GM04503 (cell line): ENCODE data around the gene TMEM132D.

Experiments
- DNase-seq: peaks from one replicate; pipeline ENCODE4 v3.0.0-alpha.2; 2012; ENCODE audit warnings: low read depth

Gene TMEM132D

DNA sequence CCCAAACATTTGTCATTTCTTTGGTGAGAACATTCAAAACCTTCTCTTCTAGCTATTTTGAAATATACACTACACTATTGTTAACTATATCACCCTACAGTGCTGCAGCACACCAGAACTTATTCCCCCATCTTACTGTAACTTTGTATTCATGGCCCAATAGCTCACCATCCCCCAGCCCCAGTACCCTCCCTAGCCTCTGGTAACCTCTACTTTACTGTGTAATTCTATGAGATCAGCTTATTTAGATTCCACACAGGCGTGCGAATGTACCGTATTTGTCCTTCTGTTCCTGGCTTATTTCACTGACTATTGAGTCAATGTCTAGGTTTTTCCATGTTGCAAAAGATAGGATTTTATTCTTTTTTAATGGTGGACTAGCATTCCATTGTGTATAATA lies 469.0 kb downstream of the TMEM132D start:
- no peak for DNase-seq

DNA sequence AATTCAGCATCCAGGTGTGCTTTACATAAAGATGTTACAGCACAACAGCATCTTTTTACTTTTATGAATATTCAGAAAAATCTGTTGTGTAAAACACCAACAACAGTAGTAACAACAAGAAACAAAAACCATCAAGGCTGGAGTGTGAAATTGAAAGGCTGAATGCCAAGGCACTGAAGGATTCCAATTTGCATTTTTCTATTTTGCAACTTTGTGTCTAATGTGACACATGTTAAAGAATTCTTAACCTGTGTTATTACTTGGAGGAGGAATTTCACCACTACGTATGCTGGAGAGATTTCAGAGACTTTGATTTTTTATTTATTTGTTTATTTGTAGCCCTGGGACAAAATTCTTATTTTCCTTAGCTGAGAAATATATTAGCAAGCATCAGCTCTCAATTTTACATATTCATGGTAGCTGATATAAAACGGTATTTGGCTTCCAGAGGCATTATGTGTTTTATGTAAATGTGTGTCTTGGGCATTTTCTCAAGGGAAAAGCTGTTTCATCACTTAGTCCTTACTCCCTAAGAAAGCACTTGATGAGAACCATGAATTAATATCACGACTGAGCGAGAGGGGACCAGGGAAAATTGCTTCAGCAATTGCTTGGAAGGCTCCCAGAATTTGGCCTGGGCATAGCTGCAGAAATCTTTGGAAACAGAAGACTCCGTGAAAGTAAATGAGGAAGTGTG lies 475.4 kb downstream of the TMEM132D start:
- no peak for DNase-seq

DNA sequence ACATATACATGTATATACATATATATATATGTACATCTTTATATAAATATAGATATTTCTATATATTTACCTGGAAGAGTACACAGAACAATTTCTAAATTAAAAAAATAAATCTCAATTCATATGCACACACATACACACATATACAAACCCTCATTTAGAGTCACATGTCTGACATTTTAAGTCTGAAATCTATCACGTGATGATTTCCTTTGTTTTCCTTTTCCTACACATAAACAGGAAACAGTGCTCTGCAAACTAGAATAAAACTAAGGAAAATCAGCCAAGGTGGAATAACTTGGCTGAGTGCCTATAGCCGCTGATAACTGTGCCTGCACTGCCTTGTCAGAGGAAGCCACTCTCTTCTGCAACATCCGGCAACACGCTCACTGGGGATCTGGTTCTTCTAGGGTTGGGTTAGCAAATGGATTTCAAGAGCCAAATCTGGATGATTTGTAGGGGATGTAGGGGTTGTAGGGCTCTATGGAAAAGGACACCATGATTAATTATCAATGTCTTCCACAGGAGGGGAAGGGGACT lies 480.7 kb downstream of the TMEM132D start:
- DNase-seq = no peak

DNA sequence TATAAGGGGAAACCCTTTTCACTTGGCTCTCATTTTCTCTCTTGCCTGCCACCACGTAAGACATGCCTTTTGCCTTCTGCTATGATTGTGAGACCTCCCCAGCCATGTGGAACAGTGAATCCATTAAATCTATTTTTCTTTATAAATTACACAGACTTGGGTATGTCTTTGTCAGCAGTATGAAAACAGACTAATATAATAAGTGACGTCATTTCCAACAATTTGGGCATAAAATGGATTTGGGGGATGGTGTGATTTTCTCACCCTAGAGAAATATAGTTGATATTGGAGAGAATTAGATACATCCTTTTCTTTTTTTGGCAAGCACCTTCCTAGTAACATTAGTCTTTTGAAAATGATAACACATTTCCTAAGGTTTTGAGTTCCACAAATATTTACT lies 490.5 kb downstream of the TMEM132D start:
- DNase-seq = no peak

DNA sequence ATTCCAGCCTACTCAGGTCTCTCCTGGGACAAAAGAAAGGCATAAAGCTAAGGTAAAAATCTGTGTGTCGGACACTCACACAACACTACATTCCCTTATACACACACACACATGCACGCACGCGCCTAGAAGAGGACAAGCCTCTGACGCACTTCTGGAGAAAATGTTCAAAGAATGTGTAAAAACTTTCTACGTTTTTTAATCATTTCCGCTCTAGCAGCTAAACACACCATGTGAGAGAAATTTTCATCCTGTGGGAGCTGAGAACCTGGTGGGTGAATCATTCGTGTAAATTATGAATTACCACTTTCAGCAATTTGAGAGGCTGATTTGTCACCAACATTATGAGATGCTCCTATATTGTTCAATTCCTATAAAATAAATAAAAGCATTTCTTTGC lies 494.5 kb downstream of the TMEM132D start:
- DNase-seq = no peak

DNA sequence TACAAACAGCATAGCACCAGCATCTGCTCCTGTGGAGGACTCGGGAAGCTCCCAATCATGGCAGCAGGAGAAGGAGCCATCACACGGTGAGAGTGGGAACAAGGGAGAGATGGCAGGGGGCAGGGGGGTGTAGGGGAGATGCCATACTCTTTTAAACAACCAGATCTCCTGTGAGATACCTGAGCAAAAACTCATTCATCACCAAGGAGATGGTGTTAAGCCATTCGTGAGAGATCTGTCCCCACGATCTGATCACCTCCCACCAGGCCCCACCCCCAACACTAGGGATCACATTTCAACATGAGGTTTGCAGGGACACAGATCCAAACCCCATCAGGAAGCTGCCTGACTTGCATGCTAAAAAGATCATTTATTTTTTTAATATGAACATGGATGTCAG lies 499.3 kb downstream of the TMEM132D start:
- no peak for DNase-seq

DNA sequence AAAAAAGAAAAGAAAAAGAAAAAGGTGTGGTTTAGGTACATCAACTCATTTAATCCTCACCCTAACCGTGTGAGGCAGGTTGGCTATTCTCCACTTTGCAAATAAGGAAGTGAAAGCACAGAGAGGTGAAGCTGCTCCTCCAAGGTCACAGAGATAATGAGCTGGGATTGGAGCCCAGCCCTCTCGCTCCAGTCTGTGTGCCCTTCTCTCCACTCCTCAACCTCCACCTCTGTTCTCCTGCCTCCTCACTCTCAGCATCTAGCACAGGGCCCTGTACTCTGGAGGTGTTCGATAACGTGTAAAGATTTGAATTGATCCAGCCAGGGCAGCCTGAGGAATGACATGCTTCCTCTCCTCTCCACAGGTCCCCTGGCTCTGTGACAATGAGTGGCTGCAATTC lies 502.3 kb downstream of the TMEM132D start:
- no peak for DNase-seq

DNA sequence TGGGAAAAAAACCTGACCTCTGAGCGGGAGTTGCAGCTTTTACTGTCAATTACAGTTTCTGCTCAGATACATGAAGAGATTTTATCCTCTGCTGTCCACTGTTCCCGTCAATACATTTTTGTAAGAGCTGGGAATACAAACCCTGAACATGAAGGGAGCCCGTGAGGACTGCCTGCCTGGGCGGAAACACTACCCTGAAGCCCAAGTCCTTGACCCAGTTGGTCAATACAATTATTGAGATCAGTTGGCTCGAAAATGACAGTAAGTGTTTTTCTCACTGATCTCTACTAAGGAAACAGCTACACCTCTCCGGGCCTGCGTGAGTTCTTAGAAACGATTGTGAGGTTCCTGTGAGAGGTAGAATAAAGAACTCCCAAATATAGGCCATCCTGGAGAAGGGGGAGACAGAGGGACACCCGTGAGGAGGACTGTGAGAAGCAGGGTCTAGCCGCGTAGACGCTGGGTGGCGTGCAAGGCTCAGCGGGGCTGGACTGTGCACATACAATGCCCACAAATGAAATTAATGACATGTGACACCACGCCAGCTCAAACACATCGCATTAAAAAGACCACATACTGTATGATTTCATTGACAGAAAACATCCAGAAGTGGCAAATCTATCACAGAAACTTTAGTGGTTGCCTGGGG lies 509.5 kb downstream of the TMEM132D start:
- DNase-seq = no peak

DNA sequence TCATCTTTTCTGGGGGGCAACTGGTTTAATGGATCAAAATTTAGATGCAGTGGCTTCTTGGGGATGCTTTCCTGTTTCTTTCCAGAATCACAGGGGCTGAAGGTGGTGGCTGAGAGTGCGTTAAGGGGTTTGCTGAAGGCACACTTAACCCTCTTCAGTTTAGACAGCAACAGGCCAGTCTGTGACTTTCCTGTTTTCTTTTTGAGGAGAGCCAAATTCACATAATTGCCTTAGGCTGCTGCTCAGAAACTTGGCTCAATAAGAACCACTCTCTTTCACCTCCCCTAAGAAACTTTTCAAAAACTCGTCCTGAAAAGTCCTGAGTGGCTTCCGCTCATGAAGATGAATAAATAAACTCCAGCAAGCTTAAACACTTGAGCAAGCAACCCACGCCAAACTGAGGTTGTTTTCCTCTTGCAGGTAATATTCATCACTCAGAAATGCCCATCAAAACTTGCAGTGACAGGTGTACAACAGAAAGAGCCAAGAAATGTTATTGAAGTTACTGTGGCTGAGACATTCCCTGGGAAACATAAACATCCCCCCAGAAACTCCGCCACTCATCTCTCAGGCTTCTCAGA lies 510.4 kb downstream of the TMEM132D start:
- DNase-seq = no peak

DNA sequence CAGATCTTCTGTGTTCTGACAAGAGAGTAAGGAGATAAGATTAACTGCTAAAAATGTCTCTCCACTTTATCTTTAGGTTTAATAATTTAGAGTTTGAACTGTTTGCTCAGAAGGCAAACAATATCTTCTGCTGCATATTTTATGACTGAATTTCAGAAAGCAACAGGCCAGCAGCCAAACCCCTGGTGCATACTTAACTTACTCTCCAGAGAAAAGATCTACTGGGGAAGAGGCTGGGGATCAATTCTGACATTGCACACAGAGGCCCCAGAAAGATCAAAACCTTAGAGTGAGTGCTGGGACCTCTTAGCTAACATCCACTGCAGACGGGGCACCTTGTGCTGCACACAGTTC lies 518.2 kb downstream of the TMEM132D start:
- DNase-seq = no peak

DNA sequence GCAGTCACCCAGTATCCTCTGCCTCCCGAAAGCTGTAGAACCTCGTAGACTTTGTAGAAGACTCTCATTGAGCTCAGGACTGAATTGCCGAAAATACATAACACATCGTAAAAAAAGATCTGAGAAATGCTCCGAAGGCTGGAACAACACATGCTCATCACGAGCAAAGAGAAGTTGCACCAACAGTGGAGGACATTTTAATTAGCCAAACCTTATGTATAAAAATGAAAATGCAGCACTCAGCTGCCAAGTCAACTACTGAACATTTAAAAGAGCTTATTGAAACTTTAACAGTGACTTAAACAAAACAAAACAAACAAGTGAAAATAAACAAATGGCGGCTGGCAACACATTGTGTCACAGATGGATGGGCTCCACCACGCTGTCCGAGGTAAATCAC lies 519.9 kb downstream of the TMEM132D start:
- DNase-seq = no peak

DNA sequence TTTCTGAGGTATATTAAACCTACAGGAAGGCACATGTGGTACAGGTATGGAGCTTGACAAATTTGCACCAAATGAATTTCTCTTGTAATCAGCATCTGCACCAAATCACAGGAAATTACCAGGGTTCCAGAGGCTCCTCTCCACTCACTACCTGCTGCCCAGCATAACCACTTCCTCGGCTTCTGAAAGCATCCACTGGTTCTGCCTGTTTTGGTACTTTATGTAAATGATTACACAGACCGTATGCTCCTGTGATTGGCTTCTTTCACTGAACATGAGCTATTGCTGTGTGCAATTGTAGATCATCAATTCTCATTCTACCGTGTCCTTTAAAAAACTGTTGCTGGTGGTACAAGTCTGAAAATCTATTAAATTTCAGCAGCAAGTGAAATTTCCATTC lies 522.1 kb downstream of the TMEM132D start:
- no peak for DNase-seq

DNA sequence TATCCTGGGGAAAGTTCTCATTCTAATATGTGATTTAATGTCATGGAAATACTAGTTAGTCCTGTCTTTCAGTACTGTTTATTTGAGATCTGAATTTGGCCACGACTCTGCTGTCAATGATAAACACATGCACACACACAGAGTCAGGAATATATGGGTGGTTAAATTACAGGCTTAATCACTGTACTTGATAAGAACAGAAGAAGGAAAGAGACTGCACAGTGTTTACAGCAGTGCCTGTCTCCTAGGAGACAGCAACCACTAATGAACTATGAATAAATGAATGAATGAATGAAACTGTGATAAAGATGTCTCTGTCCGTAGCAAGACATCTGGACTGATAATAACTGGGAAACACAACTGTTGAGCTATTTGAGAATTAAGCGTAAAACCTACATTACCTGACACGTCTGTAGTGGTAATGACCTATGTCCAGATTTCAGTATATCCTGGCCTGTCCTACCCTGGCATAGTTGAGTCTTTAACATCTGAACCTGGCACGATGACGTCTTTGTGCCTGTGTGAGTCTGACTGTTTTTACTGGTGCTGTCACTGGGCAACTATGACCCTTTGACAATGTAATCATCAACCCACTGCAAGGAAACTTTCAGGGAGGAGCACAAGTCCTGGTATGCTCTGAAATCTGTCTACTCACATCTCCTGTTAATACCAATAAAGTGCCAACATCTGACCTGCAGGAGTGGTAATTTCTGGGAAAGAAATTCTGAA lies 524.6 kb downstream of the TMEM132D start:
- no peak for DNase-seq

DNA sequence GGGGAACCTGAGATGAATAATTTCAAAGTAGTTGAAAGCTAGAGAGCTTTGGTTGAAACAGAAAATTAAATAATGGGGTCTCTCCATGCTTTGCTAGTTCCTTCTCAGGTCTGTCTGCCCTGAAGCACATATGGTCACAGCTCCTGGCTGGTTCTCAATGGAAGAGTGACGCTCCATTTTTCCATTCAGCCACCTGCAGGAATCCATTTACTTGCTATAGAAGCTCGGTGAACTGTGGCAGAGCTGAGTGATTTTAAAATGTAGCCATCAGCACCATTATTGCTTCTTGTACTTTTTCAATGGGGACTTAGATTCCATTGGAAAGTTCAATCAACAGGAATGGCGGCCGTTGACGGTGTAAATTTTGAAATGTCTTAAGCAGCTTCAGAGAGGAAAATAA lies 525.3 kb downstream of the TMEM132D start:
- DNase-seq = no peak

DNA sequence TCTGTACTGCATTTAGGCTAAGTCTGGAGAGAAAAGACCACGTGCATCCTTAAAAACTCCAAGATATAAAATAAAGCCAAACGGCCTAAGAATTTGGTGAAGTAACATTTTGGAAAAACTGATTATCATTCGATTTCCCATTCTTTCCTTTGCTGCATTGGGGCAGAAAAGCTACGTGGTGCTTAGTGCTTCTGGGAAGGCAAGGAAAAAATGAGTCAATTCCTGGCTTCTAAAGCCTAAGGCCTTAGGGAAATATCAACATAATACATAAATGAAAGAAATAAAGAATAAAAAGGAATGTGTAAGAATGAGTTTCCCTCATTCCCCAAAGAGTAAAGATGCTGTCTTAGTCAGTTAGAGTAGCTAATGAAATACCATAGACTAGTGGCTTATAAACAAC lies 530.1 kb downstream of the TMEM132D start:
- no peak for DNase-seq

DNA sequence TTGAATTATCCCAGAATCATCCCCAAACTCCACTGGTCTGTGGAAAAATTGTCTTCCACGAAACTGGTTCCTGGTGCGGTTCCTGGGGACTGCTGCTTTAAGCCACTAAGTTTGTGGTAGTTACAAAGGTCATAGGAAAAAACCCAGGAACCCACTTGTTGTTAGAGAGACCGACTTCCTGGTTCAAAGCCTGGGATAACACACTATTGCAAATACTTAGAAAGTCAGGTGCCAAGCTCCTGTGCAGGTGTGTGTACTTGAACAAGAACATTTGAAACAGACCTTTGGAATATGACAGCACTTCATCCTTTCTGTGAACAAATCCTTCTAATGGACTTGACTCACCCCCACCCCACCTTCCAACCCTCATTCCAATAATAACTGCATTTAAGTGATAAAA lies 530.9 kb downstream of the TMEM132D start:
- DNase-seq = no peak

DNA sequence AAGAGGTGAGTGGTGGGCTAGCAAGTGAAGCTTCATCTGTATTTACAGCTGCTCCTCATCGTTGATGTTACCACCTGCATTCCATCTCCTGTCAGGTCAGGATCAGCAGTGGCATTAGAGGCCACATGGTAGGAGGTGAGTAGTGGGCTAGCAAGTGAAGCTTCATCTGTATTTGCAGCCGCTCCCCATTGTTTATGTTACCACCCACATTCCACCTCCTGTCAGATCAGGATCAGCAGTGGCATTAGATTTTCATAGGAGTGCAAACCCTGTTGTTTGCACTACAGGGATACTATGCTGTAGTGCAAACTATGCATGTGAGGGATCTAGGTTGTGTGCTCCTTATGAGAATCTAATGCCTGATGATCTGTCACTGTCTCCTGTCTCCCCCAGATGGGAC lies 531.5 kb downstream of the TMEM132D start:
- DNase-seq = no peak

DNA sequence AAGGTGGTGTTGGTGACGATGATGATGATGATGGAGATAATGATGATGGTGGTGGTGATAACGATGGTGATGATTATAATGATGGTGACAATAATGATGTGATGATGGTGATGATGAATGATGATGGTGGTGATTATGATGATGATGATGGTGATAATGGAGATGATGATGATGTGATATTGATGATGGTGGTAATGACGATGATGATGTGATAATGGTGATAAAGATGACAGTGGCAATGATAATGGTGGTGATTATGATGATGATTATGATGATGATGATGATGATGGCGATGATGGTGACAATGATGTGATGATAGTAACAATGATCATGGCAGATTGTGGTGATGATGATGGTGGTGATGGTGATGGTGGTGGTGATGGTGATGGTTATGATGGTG lies 532.6 kb downstream of the TMEM132D start:
- DNase-seq = no peak

DNA sequence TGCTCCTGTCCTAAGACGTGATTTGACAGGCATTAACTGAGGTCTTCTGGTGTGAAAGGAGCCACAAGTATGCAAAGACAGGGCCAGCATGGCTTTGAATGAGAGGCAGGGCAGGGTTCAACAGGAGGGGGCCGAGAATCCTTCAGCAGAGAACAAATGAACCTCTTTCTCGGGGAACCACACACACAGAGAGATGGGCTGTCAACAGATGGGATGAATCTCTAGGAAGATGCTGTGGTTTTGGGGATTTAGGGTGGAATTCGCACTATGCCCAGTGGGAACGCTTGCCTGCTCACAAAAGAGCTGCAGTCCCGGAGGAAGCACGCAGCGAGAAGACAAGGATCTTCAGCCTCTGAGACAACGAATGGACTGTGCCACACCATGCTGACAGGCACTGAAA lies 537.2 kb downstream of the TMEM132D start:
- no peak for DNase-seq

DNA sequence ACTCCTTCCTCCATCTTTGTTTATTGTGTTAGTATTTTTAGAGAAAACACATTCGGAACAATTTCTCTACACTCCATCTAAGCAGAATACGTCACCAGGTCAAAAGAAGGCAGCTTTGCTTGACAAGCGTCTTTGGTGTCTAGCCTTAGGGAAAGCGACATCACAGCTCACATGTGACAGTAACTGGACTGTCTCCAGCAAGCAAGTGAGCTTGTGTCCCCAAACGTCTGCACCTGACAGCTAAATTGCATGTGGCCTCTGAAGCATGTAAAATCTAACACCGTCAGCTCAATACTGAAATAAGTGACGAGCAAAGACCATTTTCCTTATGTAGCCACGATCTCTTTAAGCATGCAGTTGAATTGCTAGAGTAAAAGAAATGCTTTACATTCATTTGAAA lies 540.8 kb downstream of the TMEM132D start:
- no peak for DNase-seq

DNA sequence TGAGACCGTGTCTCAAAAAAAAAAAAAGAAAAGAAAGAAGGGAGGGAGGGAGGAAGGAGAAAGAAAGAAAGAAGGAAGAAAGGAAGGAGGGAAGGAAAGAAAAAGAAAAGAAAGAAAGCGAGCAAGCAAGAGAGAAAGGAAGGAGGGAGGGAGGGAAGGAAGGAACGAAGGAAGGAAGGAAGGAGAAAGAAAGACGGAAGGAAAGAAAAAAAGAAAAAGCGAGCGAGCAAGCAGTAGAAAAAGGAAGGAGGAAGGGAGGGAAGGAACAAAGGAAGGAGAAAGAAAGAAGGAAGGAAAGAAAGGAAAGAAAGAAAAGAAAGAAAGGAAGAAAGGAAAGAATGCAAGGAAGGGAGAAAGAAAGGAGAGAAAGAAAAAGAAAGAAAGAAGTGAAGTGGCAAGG lies 546.6 kb downstream of the TMEM132D start:
- DNase-seq = no peak

DNA sequence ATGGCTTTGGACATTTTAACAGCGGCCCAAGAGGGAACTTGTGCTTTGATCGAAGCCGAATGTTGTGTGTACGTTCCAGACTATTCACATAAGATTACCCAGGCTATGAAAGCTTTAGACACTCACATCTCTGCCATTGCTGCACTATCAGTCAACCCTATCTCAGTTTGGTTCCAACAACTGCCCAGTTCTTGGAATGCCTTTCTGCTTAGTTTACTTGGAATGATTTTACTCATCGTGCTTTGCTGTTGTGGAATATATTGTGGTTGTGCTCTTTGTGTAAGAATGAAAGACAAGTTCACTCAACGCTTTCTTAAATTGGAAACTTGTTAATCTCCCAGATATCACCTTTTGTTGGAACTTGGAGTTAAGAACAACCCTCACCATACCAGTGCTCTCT lies 552.3 kb downstream of the TMEM132D start:
- no peak for DNase-seq

DNA sequence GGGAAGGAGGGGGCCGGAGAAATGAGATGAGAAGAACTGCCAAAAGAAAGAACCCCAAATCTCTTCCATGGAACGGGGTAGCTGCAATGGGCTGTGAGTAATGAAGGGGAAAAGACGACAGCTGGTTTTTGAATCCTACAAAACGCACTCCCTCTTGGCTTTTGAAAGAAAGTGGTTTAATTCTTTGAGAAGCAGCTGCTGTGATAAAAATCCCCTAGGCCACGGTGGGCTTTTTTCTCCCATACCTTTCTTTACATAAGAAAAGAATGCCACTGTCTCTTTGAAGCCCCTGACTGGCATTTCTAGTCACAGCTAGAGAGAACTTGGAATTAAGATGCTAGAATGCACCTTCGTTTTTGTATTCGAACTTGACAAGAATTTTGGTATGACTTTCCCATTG lies 564.5 kb downstream of the TMEM132D start:
- DNase-seq = no peak
